GM12875 (cell line): Measurements from ENCODE around the gene ADGRG4.
"Not testable (repeated sequence)": the region's sequence is repeated elsewhere in the genome, so short reads cannot be mapped to it uniquely, and the experiment has no call there.

Source experiments
- H3K4me3 ChIP-seq: one replicate; pipeline ENCODE4 v1.5.1; 2011; ENCODE audit warnings: low read depth, low read length, control low read depth
- TF ChIP-seq, protein P1 (sequence below): IDR thresholded peaks from 2 replicates; pipeline ENCODE4 v1.5.1; 2011; ENCODE audit warnings: low read depth, mild to moderate bottlenecking, control low read depth, inconsistent platforms, low read length, moderate library complexity, borderline replicate concordance; ENCODE audit not compliant: insufficient read depth

ADGRG4 gene

DNA sequence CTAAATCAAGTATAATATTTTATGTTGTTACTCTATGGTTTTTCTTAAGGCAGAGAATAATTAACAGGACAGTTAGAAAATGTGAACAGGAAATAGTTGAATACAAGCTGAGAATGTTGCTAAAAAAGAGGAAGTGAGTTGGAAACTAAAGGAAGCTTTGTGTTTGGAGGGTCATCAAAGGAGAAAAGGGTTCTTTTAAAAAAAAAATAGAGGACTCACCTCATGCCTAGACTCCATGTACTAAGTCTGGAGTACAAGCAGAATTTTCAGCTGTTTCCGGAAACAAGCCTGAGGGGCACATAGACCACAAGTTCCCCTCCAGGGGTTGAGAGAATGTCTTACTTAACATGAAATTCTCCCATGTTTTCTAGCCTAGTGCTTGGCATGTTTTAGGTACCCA is 29.5 kb upstream of the ADGRG4 start:
- TF ChIP-seq, protein P1, sequence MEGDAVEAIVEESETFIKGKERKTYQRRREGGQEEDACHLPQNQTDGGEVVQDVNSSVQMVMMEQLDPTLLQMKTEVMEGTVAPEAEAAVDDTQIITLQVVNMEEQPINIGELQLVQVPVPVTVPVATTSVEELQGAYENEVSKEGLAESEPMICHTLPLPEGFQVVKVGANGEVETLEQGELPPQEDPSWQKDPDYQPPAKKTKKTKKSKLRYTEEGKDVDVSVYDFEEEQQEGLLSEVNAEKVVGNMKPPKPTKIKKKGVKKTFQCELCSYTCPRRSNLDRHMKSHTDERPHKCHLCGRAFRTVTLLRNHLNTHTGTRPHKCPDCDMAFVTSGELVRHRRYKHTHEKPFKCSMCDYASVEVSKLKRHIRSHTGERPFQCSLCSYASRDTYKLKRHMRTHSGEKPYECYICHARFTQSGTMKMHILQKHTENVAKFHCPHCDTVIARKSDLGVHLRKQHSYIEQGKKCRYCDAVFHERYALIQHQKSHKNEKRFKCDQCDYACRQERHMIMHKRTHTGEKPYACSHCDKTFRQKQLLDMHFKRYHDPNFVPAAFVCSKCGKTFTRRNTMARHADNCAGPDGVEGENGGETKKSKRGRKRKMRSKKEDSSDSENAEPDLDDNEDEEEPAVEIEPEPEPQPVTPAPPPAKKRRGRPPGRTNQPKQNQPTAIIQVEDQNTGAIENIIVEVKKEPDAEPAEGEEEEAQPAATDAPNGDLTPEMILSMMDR: no peak
- H3K4me3 ChIP-seq: no peak overlapping the region

DNA sequence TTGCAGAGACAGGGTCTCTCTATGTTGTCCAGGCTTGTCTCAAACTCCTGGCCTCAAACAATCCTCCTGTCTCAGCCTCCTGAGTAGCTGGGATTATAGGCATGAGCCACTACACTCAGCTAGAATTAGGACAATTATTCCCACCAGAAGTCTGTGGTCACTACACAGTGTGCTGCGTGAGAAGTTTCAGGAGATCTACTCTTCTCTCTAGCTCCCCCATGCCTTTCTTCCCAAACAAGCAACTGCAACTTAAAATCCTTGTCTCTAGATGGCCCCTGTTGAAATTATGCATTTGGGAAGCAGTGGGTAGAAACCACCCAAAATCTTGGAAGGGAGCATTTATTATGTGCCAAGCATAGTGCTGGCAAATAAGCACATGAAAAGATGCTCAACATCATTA is 28.4 kb upstream of the ADGRG4 start:
- TF ChIP-seq, protein P1: no peak
- H3K4me3 ChIP-seq: no peak overlapping the region

DNA sequence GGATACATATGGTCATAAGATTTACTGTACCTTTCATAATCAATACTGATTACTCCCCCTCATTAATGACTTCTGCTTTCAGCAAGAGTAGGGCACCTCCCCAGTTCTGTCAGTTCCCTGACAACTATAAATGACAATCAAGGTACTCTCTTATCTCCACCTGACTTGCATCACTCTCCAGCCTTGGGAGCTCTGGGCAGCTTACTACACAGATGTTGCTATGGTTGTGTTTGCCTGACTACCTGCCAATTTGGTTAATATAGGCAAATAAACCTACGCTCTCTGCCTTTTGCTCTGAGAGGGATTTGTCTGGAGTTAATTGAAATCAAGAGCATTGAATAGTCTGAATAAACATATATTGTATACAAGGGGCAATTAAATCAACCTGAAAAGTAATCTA is 26.8 kb upstream of the ADGRG4 start:
- TF ChIP-seq, protein P1: no peak
- no peak overlapping the region for H3K4me3 ChIP-seq

DNA sequence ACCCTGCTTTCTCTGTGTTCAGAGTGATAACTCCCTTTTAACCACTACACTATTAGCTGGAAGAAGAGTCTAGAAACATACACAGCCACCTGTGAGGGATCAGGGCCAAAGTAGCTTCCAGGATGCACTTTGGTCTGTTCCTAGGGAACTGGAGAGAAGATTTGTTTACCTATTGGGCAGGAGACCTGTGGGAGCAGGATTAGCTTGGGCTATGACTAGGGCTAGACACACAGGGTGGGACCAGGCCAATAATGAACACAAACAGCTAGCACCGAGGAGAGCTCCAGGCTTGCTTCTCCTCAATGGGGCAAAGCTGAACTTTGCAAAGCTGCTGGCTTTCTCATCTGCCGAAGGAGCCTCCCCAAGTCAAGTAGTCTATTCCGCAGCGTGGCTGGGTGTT is 25.2 kb upstream of the ADGRG4 start:
- TF ChIP-seq, protein P1: no peak
- H3K4me3 ChIP-seq: no peak overlapping the region

DNA sequence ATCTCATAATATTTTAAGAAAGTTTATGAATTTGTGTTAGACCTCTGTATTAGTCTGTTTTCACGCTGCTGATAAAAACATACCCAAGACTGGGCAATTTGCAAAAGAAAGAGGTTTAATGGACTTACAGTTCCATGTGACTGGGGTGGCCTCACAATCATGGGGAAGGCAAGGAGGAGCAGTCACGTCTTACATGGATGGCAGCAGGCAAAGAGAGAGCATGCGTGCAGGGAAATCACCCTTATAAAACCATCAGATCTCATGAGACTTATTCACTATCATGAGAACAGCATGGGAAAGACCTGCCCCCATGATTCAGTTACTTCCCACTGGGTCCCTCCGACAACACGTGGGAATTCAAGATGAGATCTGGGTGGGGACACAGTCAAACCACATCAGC is 14.4 kb upstream of the ADGRG4 start:
- H3K4me3 ChIP-seq: not testable (repeated sequence)

DNA sequence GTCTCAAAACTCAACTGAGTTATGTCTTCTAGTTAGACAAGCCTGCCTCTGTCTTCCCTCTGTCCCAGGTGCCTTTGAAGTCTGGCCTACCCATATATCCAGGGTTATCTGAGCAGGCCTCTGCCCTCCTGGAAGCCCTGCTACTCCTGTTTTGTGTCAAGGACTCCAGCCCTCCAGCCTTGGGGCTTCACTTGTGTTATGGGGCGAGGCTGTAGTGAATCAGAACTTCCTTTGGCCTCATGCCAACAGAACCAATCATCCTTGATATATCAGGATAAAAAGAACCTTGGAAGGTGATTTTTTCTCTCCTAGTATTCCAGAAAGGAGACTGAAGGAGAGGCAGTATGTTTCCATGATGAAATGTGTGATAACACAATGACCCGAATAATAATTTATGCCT is 8.9 kb upstream of the ADGRG4 start:
- H3K4me3 ChIP-seq: no peak overlapping the region

DNA sequence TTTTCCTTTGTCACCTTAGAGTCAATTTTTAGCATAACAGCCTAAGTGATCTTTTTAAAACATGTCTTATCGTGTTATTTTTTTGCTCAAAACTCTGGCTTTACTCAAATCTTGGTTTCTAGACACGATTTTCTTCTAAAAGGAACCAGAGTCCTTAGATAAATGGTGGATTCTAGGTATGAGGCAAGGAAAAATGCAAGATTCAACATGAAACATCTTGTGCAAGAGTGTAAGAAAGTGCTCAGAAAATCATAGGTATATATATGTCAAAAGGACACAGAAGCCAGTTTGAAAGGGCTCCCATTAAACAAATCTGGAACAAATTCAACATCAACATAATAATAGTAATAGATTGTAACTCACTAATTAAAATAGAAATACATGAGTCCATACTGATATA is 8.1 kb upstream of the ADGRG4 start:
- no peak overlapping the region for H3K4me3 ChIP-seq
- TF ChIP-seq, protein P1: no peak

More for the DNA sequence above, 8.9 kb upstream of the ADGRG4 start:
- TF ChIP-seq, protein P1: no peak

DNA sequence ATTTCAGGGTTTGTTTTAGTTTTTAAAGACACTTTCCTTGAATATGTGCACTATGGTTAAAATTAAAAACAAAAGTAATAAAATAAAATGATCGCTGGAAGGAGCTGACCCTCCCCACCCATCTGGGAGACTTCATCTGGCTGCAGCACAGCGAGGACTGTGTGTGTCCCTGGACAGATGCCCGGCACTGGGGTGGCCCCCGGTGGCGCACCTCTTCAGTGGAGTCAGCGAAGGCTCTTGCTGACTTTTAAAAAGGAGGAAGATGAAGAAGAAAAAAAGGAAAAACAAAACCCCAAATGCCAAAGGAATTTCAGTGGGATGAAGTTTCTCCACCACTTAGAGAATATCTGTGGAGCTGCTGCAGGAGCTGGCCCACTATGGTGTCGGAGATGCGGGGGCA is 5.4 kb upstream of the ADGRG4 start:
- TF ChIP-seq, protein P1: no peak
- H3K4me3 ChIP-seq: no peak overlapping the region
